NT2/D1 (cell line): ENCODE results near the gene SPATA13.

Experiments used
- SUZ12 ChIP-seq: IDR thresholded peaks from 2 replicates; pipeline ENCODE4 v1.6.1; 2011; ENCODE audit not compliant: insufficient read length, insufficient read depth; ENCODE audit errors: extremely low read depth
- YY1 ChIP-seq: IDR thresholded peaks from 2 replicates; pipeline ENCODE4 v1.6.1; 2011; ENCODE audit not compliant: insufficient read length, insufficient read depth

- TF ChIP-seq YY1 (no peak), SUZ12 (no peak)
Measured at GRCh38 chr13:24348797-24349515, 188.4 kb downstream of the SPATA13 start.
